HFF-Myc (cell line): ENCODE measurements around the gene FCHSD2.
"Not testable (repeated sequence)": the region's sequence is repeated elsewhere in the genome, so short reads cannot be mapped to it uniquely, and the experiment has no call there.

Experiments
- DNase-seq: peaks from one replicate; pipeline ENCODE4 v3.0.0-alpha.2; 2011; ENCODE audit warnings: low read depth; ENCODE audit errors: extremely low read depth
- H3K4me3 ChIP-seq: replicated peaks from 2 replicates; pipeline ENCODE4 v1.5.1; 2011; ENCODE audit warnings: low read depth, mild to moderate bottlenecking, control low read depth, low read length
- TF ChIP-seq, protein P1 (sequence below): IDR thresholded peaks from 2 replicates; pipeline ENCODE4 v1.5.1; 2012; ENCODE audit warnings: mild to moderate bottlenecking, low read depth, low read length, control low read depth; ENCODE audit errors: missing control alignments

The FCHSD2 gene

DNA sequence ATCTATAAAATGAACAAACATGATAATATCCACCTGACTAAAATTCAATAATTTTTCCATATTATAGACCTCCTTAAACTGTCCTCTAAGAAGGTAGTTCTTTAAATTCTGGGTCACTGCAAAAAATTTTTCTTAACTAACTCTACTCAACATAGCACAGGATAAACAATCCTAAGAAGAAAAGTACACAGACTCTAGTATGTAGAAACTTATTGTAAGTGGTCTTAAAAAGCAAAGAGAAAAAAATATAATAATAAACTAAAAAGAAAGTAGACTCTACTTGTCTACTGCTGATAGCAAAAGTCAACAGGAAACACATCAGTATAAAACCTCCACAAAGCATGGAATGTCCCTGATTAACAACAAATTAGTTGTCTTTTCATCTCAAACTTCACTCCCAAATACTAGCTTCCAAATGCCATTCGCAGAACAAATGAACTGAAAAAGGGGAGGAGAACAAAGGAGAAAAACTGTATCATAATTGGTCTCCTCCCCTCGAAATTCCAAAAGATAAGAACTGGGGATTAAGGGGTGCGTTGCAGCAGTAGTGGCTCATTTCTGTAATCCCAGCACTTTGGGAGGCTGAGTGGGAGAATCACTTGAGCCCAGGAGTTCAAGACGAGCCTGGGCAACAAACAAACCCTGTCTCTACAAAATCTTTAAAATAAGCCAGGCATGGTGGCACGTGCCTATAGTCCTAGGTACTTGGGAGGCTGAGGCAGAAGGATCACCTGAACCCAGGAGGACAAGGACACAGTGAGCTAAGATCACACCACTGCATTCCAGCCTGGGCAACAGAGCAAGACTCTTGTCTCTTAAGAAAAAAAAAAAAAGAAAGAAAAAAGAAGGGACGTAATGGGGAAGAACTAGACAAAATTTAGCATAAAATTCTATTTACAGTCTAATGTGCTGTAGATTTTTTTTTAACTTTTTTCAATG is 6.5 kb downstream of the FCHSD2 start:
- no peak overlapping the region for H3K4me3 ChIP-seq
- no peak for DNase-seq
- TF ChIP-seq, protein P1, sequence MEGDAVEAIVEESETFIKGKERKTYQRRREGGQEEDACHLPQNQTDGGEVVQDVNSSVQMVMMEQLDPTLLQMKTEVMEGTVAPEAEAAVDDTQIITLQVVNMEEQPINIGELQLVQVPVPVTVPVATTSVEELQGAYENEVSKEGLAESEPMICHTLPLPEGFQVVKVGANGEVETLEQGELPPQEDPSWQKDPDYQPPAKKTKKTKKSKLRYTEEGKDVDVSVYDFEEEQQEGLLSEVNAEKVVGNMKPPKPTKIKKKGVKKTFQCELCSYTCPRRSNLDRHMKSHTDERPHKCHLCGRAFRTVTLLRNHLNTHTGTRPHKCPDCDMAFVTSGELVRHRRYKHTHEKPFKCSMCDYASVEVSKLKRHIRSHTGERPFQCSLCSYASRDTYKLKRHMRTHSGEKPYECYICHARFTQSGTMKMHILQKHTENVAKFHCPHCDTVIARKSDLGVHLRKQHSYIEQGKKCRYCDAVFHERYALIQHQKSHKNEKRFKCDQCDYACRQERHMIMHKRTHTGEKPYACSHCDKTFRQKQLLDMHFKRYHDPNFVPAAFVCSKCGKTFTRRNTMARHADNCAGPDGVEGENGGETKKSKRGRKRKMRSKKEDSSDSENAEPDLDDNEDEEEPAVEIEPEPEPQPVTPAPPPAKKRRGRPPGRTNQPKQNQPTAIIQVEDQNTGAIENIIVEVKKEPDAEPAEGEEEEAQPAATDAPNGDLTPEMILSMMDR, result no peak

- not testable (repeated sequence) for DNase-seq, H3K4me3 ChIP-seq
Observed at GRCh38 chr11:73132349-73132748, 9.8 kb downstream of the FCHSD2 start.

- TF ChIP-seq, protein P1, result no peak
- DNase-seq, result no peak
- H3K4me3 ChIP-seq, result no peak overlapping the region
Observed at GRCh38 chr11:73130181-73130580, 11.9 kb downstream of the FCHSD2 start.

- no peak overlapping the region for H3K4me3 ChIP-seq
- TF ChIP-seq, protein P1, result no peak
- no peak for DNase-seq
Observed at GRCh38 chr11:73129198-73129597, 12.9 kb downstream of the FCHSD2 start.

DNA sequence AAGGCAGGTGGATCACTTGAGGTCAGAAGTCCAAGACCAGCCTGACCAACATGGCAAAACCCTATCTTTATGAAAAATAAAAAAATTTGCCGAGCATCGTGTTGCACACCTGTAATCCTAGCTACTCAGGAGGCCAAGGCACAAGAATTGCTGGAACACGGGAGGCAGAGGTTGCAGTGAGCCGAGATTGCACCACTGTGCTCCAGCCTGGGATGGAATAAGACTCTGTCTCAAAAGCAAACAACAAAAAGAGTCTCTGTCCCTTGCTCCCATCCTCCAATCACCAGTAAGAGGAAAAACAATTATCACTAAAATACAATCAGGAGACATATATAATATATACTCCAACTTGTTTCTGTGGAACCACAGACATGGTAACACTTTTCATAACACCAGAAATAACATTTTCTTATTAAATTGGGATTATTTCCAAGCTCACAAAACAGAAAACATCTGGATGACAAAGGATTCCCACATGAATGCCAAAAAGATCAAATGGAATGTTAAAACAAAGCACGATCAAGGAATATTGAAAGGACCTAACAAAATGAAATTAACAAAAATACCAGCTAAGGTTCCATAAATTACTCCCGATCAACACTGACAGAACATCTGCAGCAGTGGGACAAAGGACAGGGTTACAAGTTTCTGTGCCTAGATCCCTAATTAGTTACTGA is 15.2 kb downstream of the FCHSD2 start:
- H3K4me3 ChIP-seq, result no peak overlapping the region
- DNase-seq, result no peak
- TF ChIP-seq, protein P1, result no peak

DNA sequence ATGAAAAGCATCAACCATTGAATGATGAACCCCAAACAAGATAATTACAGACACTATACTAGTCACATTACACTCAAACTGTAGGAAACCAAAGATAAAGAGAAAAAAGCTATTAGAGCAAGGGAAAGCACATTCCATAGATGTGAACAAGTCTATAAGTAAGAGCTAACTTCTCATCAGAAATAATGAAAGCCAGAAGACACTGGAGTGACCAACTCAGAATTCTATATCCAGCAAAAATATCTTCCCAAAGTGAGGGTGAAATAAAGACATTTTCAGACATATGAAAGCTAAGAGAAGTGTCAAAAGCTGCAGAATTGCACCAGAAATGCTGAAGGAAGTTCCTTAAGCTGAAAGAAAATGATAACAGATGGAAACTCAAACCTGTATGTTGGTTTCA is 17.3 kb downstream of the FCHSD2 start:
- no peak for DNase-seq
- TF ChIP-seq, protein P1, result no peak
- H3K4me3 ChIP-seq, result no peak overlapping the region

DNA sequence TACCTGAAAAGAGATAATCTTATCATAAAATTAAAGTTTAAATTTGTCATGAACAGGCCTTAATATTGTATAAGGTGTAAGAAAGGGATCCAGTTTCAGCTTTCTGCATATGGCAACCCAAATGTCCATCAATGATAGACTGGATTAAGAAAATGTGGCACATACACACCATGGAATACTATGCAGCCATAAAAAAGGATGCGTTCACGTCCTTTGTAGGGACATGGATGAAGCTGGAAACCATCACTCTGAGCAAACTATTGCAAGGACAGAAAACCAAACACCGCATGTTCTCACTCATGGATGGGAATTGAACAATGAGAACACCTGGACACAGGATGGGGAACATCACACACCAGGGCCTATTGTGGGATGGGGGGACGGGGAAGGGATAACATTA is 18.2 kb downstream of the FCHSD2 start:
- H3K4me3 ChIP-seq, DNase-seq: not testable (repeated sequence)
